CD4-positive, CD25-positive, alpha-beta regulatory T cell (primary cell): ENCODE data around the gene F12. TPM values are rescaled to one million over a fixed set of nuclear protein-coding genes. Genes with fewer than 3 reads are reported as not detected.
"Not testable (repeated sequence)": the region's sequence is repeated elsewhere in the genome, so short reads cannot be mapped to it uniquely, and the experiment has no call there.

ENCODE experiments used
- ATAC-seq, 2 donors: fragments of 150-1000 bp; cut with Tn5 transposase; one replicate each; pipeline ENCODE4 v1.10.0; 2021; ENCODE audit warnings: low read depth in 2 of 2, moderate number of reproducible peaks in 2 of 2, moderate library complexity in 1 of 2
- DNase-seq, 3 donors: peaks; one replicate each; pipeline versions ENCODE4 v3.0.0 to v3.0.0-alpha.2; 2012 to 2022; ENCODE audit warnings: mixed read lengths in 1 of 3
- H3K27ac ChIP-seq: one replicate; pipeline ENCODE4 v1.7.0; 2013; ENCODE audit warnings: mild to moderate bottlenecking, low read length; ENCODE audit not compliant: insufficient read depth, poor library complexity, severe bottlenecking
- H3K27me3 ChIP-seq: one replicate; pipeline ENCODE4 v1.7.0; 2013; ENCODE audit warnings: low read length; ENCODE audit not compliant: control insufficient read depth, insufficient read depth
- H3K36me3 ChIP-seq: one replicate; pipeline ENCODE4 v1.7.0; 2013; ENCODE audit warnings: mild to moderate bottlenecking, low read length, moderate library complexity; ENCODE audit not compliant: control insufficient read depth, insufficient read depth
- H3K4me1 ChIP-seq: 2 replicates; pipeline ENCODE4 v1.7.0; 2013; ENCODE audit warnings: mild to moderate bottlenecking, low read length; ENCODE audit not compliant: insufficient read depth, control insufficient read depth, poor library complexity, severe bottlenecking
- H3K4me3 ChIP-seq: one replicate; pipeline ENCODE4 v1.7.0; 2013; ENCODE audit warnings: low read depth, mild to moderate bottlenecking, low read length, moderate library complexity
- H3K9me3 ChIP-seq, 2 experiments: 1 replicate in 1 of 2; 2 replicates in 1 of 2; pipeline ENCODE4 v1.7.0; 2013; ENCODE audit warnings: low read length in 2 of 2, mild to moderate bottlenecking in 1 of 2, moderate library complexity in 1 of 2; ENCODE audit not compliant: control insufficient read depth in 2 of 2
- H3K27ac Mint-ChIP-seq, 3 donors: one replicate each; pipeline ENCODE4 v1.8.0; 2020 to 2022; ENCODE audit warnings: mild to moderate bottlenecking in 3 of 3, mixed read lengths in 3 of 3, moderate library complexity in 2 of 3
- H3K27me3 Mint-ChIP-seq: one replicate; pipeline ENCODE4 v1.8.0; 2022; ENCODE audit warnings: mild to moderate bottlenecking, mixed read lengths
- H3K36me3 Mint-ChIP-seq: one replicate; pipeline ENCODE4 v1.8.0; 2020; ENCODE audit warnings: mixed read lengths
- H3K4me1 Mint-ChIP-seq, 4 donors: one replicate each; pipeline ENCODE4 v1.8.0; 2020 to 2022; ENCODE audit warnings: mixed read lengths in 4 of 4, mild to moderate bottlenecking in 1 of 4
- H3K4me3 Mint-ChIP-seq, 4 donors: one replicate each; pipeline ENCODE4 v1.8.0; 2020 to 2022; ENCODE audit warnings: mild to moderate bottlenecking in 4 of 4, mixed read lengths in 4 of 4, moderate library complexity in 3 of 4
- H3K9me3 Mint-ChIP-seq, 7 donors: one replicate each; pipeline ENCODE4 v1.8.0; 2020 to 2022; ENCODE audit warnings: mixed read lengths in 7 of 7, mild to moderate bottlenecking in 3 of 7, moderate library complexity in 2 of 7
- polyA plus RNA-seq, 4 donors: library from polyadenylated mRNA; unstranded; fragments of 300-500 nt; fragmentation: Illumina TruSeq; gene quantifications; one replicate each; pipeline ENCODE4 v1.2.3, GENCODE V29; 2021
- total RNA-seq: library from RNA; stranded (reverse); gene quantifications from one replicate; pipeline ENCODE4 v1.2.3, GENCODE V29; 2022

F12 gene
- total and polyA plus RNA-seq, 5 donors from 2014 or later: 0.16 to 0.94 (median 0.27) TPM; not detected in 1

- H3K27ac ChIP-seq: peak overlapping the region; percentile 81
- Mint-ChIP-seq H3K9me3 (no peaks in the 10 kb centered on the region), H3K36me3 (peaks cover 19% of the 10 kb centered on the region), H3K27me3 (no peaks in the 10 kb centered on the region), H3K4me3 (peak overlapping the region; percentile 35 to 65 (median 52)), H3K4me1 (peaks cover 5 to 77% (median 45%) of the 10 kb centered on the region in 4 donors), H3K27ac (peak overlapping the region in 2 of 3 donors; percentile 39 to 73)
- H3K27me3 ChIP-seq: no peaks in the 10 kb centered on the region
- peaks cover 70% of the 10 kb centered on the region for H3K4me1 ChIP-seq
- H3K36me3 ChIP-seq: peaks cover 39% of the 10 kb centered on the region
- no peak overlapping the region for H3K4me3 ChIP-seq
- no peak for ATAC-seq
- DNase-seq: no peak
- H3K9me3 ChIP-seq: no peaks in the 10 kb centered on the region
These were observed 45.0 kb downstream of the F12 start for GRCh38 chr5:177364159-177364962.

- no peaks in the 10 kb centered on the region for H3K27me3 Mint-ChIP-seq
- no peaks in the 10 kb centered on the region for H3K9me3 Mint-ChIP-seq
- Histone ChIP-seq H3K9me3 (no peaks in the 10 kb centered on the region), H3K4me1 (peaks cover 71% of the 10 kb centered on the region), H3K27ac (peak overlapping the region; percentile 81), H3K4me3 (peak overlapping the region; percentile 44), H3K27me3 (no peaks in the 10 kb centered on the region), H3K36me3 (peaks cover 31% of the 10 kb centered on the region)
- peak overlapping the region in 3 of 4 donors; percentile 47 to 83 (median 72) for H3K4me3 Mint-ChIP-seq
- DNase-seq (no peak), ATAC-seq (no peak)
- peaks cover 0 to 77% (median 45%) of the 10 kb centered on the region in 4 donors for H3K4me1 Mint-ChIP-seq
- peaks cover 11% of the 10 kb centered on the region for H3K36me3 Mint-ChIP-seq
- H3K27ac Mint-ChIP-seq: peak overlapping the region in 1 of 3 donors; percentile 69
These were observed 45.8 kb downstream of the F12 start for GRCh38 chr5:177363565-177363964.

- H3K9me3 ChIP-seq: no peaks in the 10 kb centered on the region
- peaks cover 78% of the 10 kb centered on the region for H3K4me1 ChIP-seq
- H3K4me3 ChIP-seq: peak overlapping the region; percentile 44
- DNase-seq (peak; percentile 47 to 72 (median 59)), ATAC-seq (peak; percentile 68 to 70)
- Mint-ChIP-seq H3K27me3 (no peaks in the 10 kb centered on the region), H3K4me1 (peaks cover 0 to 74% (median 41%) of the 10 kb centered on the region in 4 donors), H3K27ac (peak overlapping the region; percentile 88 to 94 (median 88)), H3K4me3 (peak overlapping the region; percentile 83 to 95 (median 92)), H3K36me3 (peaks cover 7% of the 10 kb centered on the region), H3K9me3 (no peaks in the 10 kb centered on the region)
- peak overlapping the region; percentile 81 for H3K27ac ChIP-seq
- peaks cover 24% of the 10 kb centered on the region for H3K36me3 ChIP-seq
- no peaks in the 10 kb centered on the region for H3K27me3 ChIP-seq
These were observed 46.5 kb downstream of the F12 start for GRCh38 chr5:177362610-177363507.

DNA sequence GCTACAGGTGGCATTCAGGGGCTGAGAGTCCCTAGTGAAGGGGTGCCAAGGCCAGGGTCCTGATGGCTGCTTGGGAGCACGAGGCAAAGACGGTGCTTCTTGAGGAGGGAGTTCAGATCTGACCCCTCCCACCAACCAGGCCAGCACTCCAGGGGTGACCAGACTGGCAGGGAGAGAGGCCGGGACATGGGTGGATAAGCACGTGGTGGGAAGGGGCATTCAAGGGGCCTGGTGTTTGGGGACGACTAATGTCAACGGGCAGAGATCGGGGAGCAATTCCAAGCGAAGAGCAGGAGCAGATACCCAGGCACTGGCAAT, 47.1 kb downstream of the F12 start:
- peak overlapping the region; percentile 35 for H3K4me3 ChIP-seq
- DNase-seq: no peak
- H3K36me3 ChIP-seq: peaks cover 19% of the 10 kb centered on the region
- Mint-ChIP-seq H3K27me3 (no peaks in the 10 kb centered on the region), H3K4me3 (peak overlapping the region; percentile 83 to 95 (median 92)), H3K9me3 (no peaks in the 10 kb centered on the region), H3K27ac (peak overlapping the region; percentile 88 to 94 (median 88)), H3K4me1 (peaks cover 0 to 77% (median 46%) of the 10 kb centered on the region in 4 donors), H3K36me3 (peaks cover 7% of the 10 kb centered on the region)
- no peaks in the 10 kb centered on the region for H3K27me3 ChIP-seq
- no peak for ATAC-seq
- peaks cover 83% of the 10 kb centered on the region for H3K4me1 ChIP-seq
- peak overlapping the region; percentile 81 for H3K27ac ChIP-seq
- H3K9me3 ChIP-seq: no peaks in the 10 kb centered on the region

- Histone ChIP-seq H3K4me1 (peaks cover 88% of the 10 kb centered on the region), H3K36me3 (peaks cover 15% of the 10 kb centered on the region), H3K9me3 (no peaks in the 10 kb centered on the region), H3K27me3 (no peaks in the 10 kb centered on the region), H3K4me3 (peak overlapping the region; percentile 35), H3K27ac (peak overlapping the region; percentile 81)
- H3K4me3 Mint-ChIP-seq: peak overlapping the region; percentile 83 to 95 (median 92)
- peaks cover 7% of the 10 kb centered on the region for H3K36me3 Mint-ChIP-seq
- H3K4me1 Mint-ChIP-seq: peaks cover 5 to 80% (median 52%) of the 10 kb centered on the region in 4 donors
- no peak for DNase-seq
- no peak for ATAC-seq
- H3K27ac Mint-ChIP-seq: peak overlapping the region; percentile 88 to 94 (median 88)
- H3K9me3 Mint-ChIP-seq: no peaks in the 10 kb centered on the region
- no peaks in the 10 kb centered on the region for H3K27me3 Mint-ChIP-seq
These were observed 47.7 kb downstream of the F12 start for GRCh38 chr5:177361418-177362291.

GRCh38 chr5:177360740-177361139, 48.6 kb downstream of the F12 start:
- H3K27ac Mint-ChIP-seq: not testable (repeated sequence)
- peaks cover 5 to 84% (median 54%) of the 10 kb centered on the region in 4 donors for H3K4me1 Mint-ChIP-seq

DNA sequence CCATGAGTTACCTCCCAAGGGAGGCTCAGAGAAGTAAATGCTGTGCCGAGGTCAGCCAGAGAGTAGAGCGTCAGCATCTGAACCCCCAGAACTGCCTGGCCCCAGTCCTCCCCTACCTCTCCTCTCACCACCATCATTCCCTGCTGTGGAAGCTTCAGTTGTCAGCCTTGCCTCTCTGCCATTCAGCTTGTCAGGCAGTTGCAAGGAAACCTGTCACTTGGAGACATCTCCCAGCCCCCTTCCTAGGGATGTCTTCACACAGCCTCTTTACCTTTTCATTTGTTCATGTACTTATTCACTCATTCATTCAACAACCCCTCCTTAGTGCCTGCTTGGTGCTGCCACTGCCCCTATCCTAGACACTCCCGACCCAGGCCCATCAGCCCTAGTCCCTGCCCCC, 49.5 kb downstream of the F12 start:
- ATAC-seq (no peak), DNase-seq (no peak)
- peak overlapping the region; percentile 59 to 93 (median 86) for H3K4me3 Mint-ChIP-seq
- peaks cover 2% of the 10 kb centered on the region for H3K36me3 ChIP-seq
- no peaks in the 10 kb centered on the region for H3K9me3 ChIP-seq
- H3K9me3 Mint-ChIP-seq: peaks cover 0 to 2% (median 0%) of the 10 kb centered on the region in 7 donors
- peaks cover 94% of the 10 kb centered on the region for H3K4me1 ChIP-seq
- peak overlapping the region; percentile 78 for H3K4me3 ChIP-seq
- peak overlapping the region; percentile 86 to 96 (median 93) for H3K27ac Mint-ChIP-seq
- no peaks in the 10 kb centered on the region for H3K27me3 Mint-ChIP-seq
- H3K36me3 Mint-ChIP-seq: peaks cover 7% of the 10 kb centered on the region
- peaks cover 5 to 92% (median 55%) of the 10 kb centered on the region in 4 donors for H3K4me1 Mint-ChIP-seq
- no peaks in the 10 kb centered on the region for H3K27me3 ChIP-seq
- H3K27ac ChIP-seq: peak overlapping the region; percentile 82

More at GRCh38 chr5:177360740-177361139, 48.6 kb downstream of the F12 start:
- H3K4me3 ChIP-seq: peak overlapping the region; percentile 2
- H3K9me3 ChIP-seq, H3K9me3 Mint-ChIP-seq, DNase-seq, H3K27me3 Mint-ChIP-seq, H3K27me3 ChIP-seq, H3K36me3 Mint-ChIP-seq, ATAC-seq, H3K36me3 ChIP-seq: not testable (repeated sequence)
- H3K27ac ChIP-seq: peak overlapping the region; percentile 45
- H3K4me1 ChIP-seq: peaks cover 95% of the 10 kb centered on the region
- H3K4me3 Mint-ChIP-seq: peak overlapping the region; percentile 57 to 93 (median 82)
